IMR-90 (cell line): ENCODE results near the gene PLD6. TPM values are rescaled to one million over a fixed set of nuclear protein-coding genes. Genes with fewer than 3 reads are reported as not detected.
A peak's percentile ranks its signal among the peaks of the same experiment; 100 is the strongest.

Source experiments
- ATAC-seq: fragments of 200-7000 bp; cut with Tn5 transposase; 2 replicates; pipeline ENCODE4 v1.9.1; 2020; ENCODE audit warnings: low read depth, mild to moderate bottlenecking, moderate library complexity
- BruUV-seq: library from RNA; stranded (reverse); fragments of 400-500 nt; replicated peaks from 2 replicates; lab custom pipeline; 2021; lab: Mats Ljungman, UMichigan
- CTCF ChIA-PET: fragments of 300-600 bp; formaldehyde crosslinking; extraction: SDS; loops from one replicate; lab custom pipeline; 2021; ENCODE audit warnings: antibody characterized with exemption; lab: Yijun Ruan, JAX
- POLR2A ChIA-PET: fragments of 300-600 bp; sonication (Branson Sonifier 250); formaldehyde crosslinking; loops from one replicate; lab custom pipeline; 2022; ENCODE audit warnings: antibody characterized with exemption; ENCODE audit not compliant: unreplicated experiment; lab: Charles Lee
- DNase-seq: peaks from one replicate; pipeline ENCODE4 v3.0.0; 2013
- H2AFZ ChIP-seq: replicated peaks from 2 replicates; pipeline ENCODE3; 2013; ENCODE audit warnings: low read length, mild to moderate bottlenecking; ENCODE audit not compliant: poor library complexity
- H2AK5ac ChIP-seq: 2 replicates; pipeline ENCODE4 v1.6.1; 2013; ENCODE audit warnings: low read depth, low read length, inconsistent platforms
- H2AK9ac ChIP-seq: replicated peaks from 2 replicates; pipeline ENCODE3; 2013; ENCODE audit warnings: mild to moderate bottlenecking, low read depth, low read length, moderate library complexity; ENCODE audit not compliant: poor library complexity
- H2BK120ac ChIP-seq: 2 replicates; pipeline ENCODE4 v1.6.1; 2013; ENCODE audit warnings: low read depth, low read length, inconsistent platforms
- H2BK15ac ChIP-seq: 3 replicates; pipeline ENCODE4 v1.6.1; 2013; ENCODE audit warnings: low read depth, low read length, inconsistent platforms
- H2BK20ac ChIP-seq: 2 replicates; pipeline ENCODE4 v1.6.1; 2013; ENCODE audit warnings: low read depth, mild to moderate bottlenecking, inconsistent platforms, low read length, moderate library complexity
- H2BK5ac ChIP-seq: 2 replicates; pipeline ENCODE4 v1.6.1; 2013; ENCODE audit warnings: mild to moderate bottlenecking, low read depth, low read length, inconsistent platforms; ENCODE audit not compliant: poor library complexity, severe bottlenecking
- H3K14ac ChIP-seq: replicated peaks from 2 replicates; pipeline ENCODE4 v1.6.1; 2013; ENCODE audit warnings: low read depth, low read length, inconsistent platforms
- H3K18ac ChIP-seq: 2 replicates; pipeline ENCODE4 v1.6.1; 2013; ENCODE audit warnings: low read depth, low read length, control low read depth
- H3K23ac ChIP-seq: 2 replicates; pipeline ENCODE4 v1.6.1; 2013; ENCODE audit warnings: low read depth, low read length, inconsistent platforms
- H3K27ac ChIP-seq: 2 replicates; pipeline ENCODE4 v1.5.1; 2013; ENCODE audit warnings: mild to moderate bottlenecking, control low read depth, low read length; ENCODE audit not compliant: insufficient read depth
- H3K27me3 ChIP-seq: 2 replicates; pipeline ENCODE4 v1.6.1; 2013; ENCODE audit warnings: low read length; ENCODE audit not compliant: control insufficient read depth, insufficient read depth
- H3K36me3 ChIP-seq: 2 replicates; pipeline ENCODE4 v1.6.1; 2013; ENCODE audit warnings: low read length, mixed read lengths; ENCODE audit not compliant: control insufficient read depth, insufficient read depth
- H3K4ac ChIP-seq: 2 replicates; pipeline ENCODE4 v1.6.1; 2013; ENCODE audit warnings: low read depth, low read length, inconsistent platforms
- H3K4me1 ChIP-seq: 2 replicates; pipeline ENCODE4 v1.6.1; 2013; ENCODE audit warnings: low read length, mixed read lengths; ENCODE audit not compliant: control insufficient read depth, insufficient read depth
- H3K4me2 ChIP-seq: 2 replicates; pipeline ENCODE4 v1.6.1; 2013; ENCODE audit warnings: low read depth, mild to moderate bottlenecking, control low read depth, low read length, moderate library complexity
- H3K4me3 ChIP-seq: 2 replicates; pipeline ENCODE4 v1.5.1; 2013; ENCODE audit warnings: low read depth, mild to moderate bottlenecking, control low read depth, low read length, moderate library complexity; ENCODE audit not compliant: insufficient read depth
- H3K56ac ChIP-seq: 2 replicates; pipeline ENCODE4 v1.6.1; 2013; ENCODE audit warnings: low read length, inconsistent platforms; ENCODE audit not compliant: insufficient read depth; ENCODE audit errors: extremely low read depth
- H3K79me1 ChIP-seq, 2 experiments: 2 replicates each; pipeline ENCODE4 v1.6.1; 2013; ENCODE audit warnings: low read length in 2 of 2, inconsistent platforms in 1 of 2, low read depth in 1 of 2
- H3K9ac ChIP-seq: 2 replicates; pipeline ENCODE4 v1.6.1; 2013; ENCODE audit warnings: low read depth, low read length, control low read depth
- H3K9me1 ChIP-seq: 2 replicates; pipeline ENCODE4 v1.6.1; 2013; ENCODE audit warnings: low read length, inconsistent platforms; ENCODE audit not compliant: insufficient read depth
- H3K9me3 ChIP-seq: 2 replicates; pipeline ENCODE4 v1.6.1; 2013; ENCODE audit warnings: low read length; ENCODE audit not compliant: control insufficient read depth, insufficient read depth
- H4K20me1 ChIP-seq: 2 replicates; pipeline ENCODE4 v1.6.1; 2013; ENCODE audit warnings: low read length, inconsistent platforms; ENCODE audit not compliant: insufficient read depth
- H4K5ac ChIP-seq: 2 replicates; pipeline ENCODE4 v1.6.1; 2013; ENCODE audit warnings: mild to moderate bottlenecking, low read depth, low read length, control low read depth
- H4K8ac ChIP-seq, 2 experiments: 2 replicates each; pipeline ENCODE4 v1.6.1; 2013; ENCODE audit warnings: low read depth in 2 of 2, low read length in 2 of 2, control low read depth in 1 of 2, inconsistent platforms in 1 of 2
- H4K91ac ChIP-seq: 2 replicates; pipeline ENCODE4 v1.6.1; 2013; ENCODE audit warnings: low read depth, low read length, inconsistent platforms; ENCODE audit not compliant: insufficient read depth
- CEBPB ChIP-seq: IDR thresholded peaks from 2 replicates; pipeline ENCODE4 v1.6.1; 2012; ENCODE audit warnings: low read depth, low read length, improper control_type of control experiment
- FOS ChIP-seq: fragments of 150-350 bp; IDR thresholded peaks from 2 replicates; pipeline ENCODE4 v1.6.1; 2016; ENCODE audit warnings: low read depth, low read length
- WGBS, 2 experiments: methylation state at CpG; one replicate each; pipeline versions ENCODE4 v1.1.5 to v1.1.7; 2013; ENCODE audit warnings: missing lambda C conversion rate in 2 of 2; ENCODE audit not compliant: insufficient read length in 1 of 2; ENCODE audit errors: extremely low coverage in 2 of 2; 5-methylcytosine and 5-hydroxymethylcytosine counted together
- dilution Hi-C: fragments of 300-500 bp; cut with HindIII; formaldehyde crosslinking; loops from one replicate; pipeline ENCODE4 v1.14.3; 2018; ENCODE audit warnings: low sequenced_read_pairs; ENCODE audit not compliant: unreplicated experiment
- in situ Hi-C: fragments of 300-500 bp; cut with MboI; formaldehyde crosslinking; loops from 3 replicates; pipeline ENCODE4 v1.14.3; 2019; ENCODE audit warnings: low sequenced_read_pairs, inconsistent platforms, mixed read lengths
- intact Hi-C: fragments of 100-400 bp; cut with micrococcal nuclease; formaldehyde crosslinking; loops from 2 replicates; pipeline ENCODE4 v1.10.0; 2022
- polyA plus RNA-seq, 3 experiments: library from polyadenylated mRNA; depleted of rRNA; stranded (reverse); fragments of >200 nt; gene quantifications; 2 replicates each; pipeline ENCODE4 v1.2.3, GENCODE V29; 2012; ENCODE audit warnings: low replicate concordance in 1 of 3
- total RNA-seq: library from RNA; depleted of rRNA; stranded (reverse); fragments of >200 nt; gene quantifications from 2 replicates; pipeline ENCODE4 v1.2.3, GENCODE V29; 2012
- TF ChIP-seq, protein P1 (sequence below): conservative IDR thresholded peaks from 2 replicates; pipeline ENCODE4 v1.5.1; 2012; ENCODE audit warnings: mild to moderate bottlenecking, low read depth, low read length, improper control_type of control experiment

PLD6 gene
- total and polyA plus RNA-seq, 2 of the 4 experiments (the other 2 are of a cell fraction) = 1.1 to 1.5 TPM

DNA sequence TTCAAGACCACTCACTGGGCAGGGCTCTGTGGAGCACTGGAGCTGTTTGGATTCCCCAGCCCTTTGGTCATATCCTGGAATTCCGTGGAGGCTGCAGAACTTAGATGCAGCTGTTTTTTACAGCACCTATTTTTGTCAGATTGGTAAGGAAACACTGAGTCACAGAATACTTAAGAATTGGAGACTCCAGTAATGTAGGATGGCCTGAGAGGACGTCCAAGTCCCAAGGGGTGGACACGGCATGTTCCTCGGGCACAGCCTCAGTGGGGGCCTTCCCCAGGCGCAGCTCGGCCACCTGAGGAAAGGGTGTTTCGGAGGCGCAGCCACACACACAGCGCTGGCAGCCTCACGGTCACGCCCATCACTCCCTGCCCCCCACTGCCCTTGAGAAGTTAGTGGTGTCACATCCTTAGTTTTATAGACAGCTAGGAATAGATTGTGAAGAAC, 14.8 kb downstream of the PLD6 start:
- Histone ChIP-seq H3K36me3 (peaks cover 17% of the 10 kb centered on the region; the same call in 1 of the 2 replicates), H2BK5ac (peak overlapping the region; percentile 97), H3K4me2 (peak overlapping the region; percentile 61), H3K9me3 (no peaks in the 10 kb centered on the region), H3K4ac (peak overlapping the region; percentile 96), H3K79me1 (peaks cover 0 to 19% of the 10 kb centered on the region in 2 experiments; a peak in 1 of 4 replicates), H3K27ac (peak overlapping the region; percentile 66), H2BK15ac (peak overlapping the region; percentile 83; the same call in 1 of the 3 replicates), H3K4me1 (peaks cover 21% of the 10 kb centered on the region), H3K9ac (no peak overlapping the region), H3K56ac (peak overlapping the region; percentile 55; the same call in 1 of the 2 replicates), H4K91ac (peak overlapping the region; percentile 72), H2AK5ac (peak overlapping the region; percentile 99), H3K9me1 (peaks cover 16% of the 10 kb centered on the region), H2AFZ (peak overlapping the region; percentile 74), H4K20me1 (peaks cover 2% of the 10 kb centered on the region; the same call in 1 of the 2 replicates), H2BK20ac (peak overlapping the region; percentile 90), H3K14ac (peak overlapping the region; percentile 93), H3K23ac (peak overlapping the region; percentile 74; the same call in 1 of the 2 replicates), H2AK9ac (peak overlapping the region; percentile 95), H3K4me3 (no peak overlapping the region), H4K8ac (peak overlapping the region in 1 of 2 experiments; percentile 92; a peak in 2 of 4 replicates), H3K27me3 (no peaks in the 10 kb centered on the region), H2BK120ac (peak overlapping the region; percentile 94), H3K18ac (peak overlapping the region; percentile 63; the same call in 1 of the 2 replicates), H4K5ac (peak overlapping the region; percentile 0; the same call in 1 of the 2 replicates)
- 0% methylated on average over 1 of the region's 11 CpGs; no CpG with 5 or more reads in 1 of the 2 experiments for WGBS, 2 experiments
- CTCF ChIA-PET = no interaction called here
- intact Hi-C loops (no loop called here), dilution Hi-C loops (no loop called here), in situ Hi-C loops (no loop called here)
- BruUV-seq = no TSS peak
- ATAC-seq (peak; percentile 80), DNase-seq (peak; percentile 88)
- TF ChIP-seq CEBPB = no peak
- TF ChIP-seq, protein P1, sequence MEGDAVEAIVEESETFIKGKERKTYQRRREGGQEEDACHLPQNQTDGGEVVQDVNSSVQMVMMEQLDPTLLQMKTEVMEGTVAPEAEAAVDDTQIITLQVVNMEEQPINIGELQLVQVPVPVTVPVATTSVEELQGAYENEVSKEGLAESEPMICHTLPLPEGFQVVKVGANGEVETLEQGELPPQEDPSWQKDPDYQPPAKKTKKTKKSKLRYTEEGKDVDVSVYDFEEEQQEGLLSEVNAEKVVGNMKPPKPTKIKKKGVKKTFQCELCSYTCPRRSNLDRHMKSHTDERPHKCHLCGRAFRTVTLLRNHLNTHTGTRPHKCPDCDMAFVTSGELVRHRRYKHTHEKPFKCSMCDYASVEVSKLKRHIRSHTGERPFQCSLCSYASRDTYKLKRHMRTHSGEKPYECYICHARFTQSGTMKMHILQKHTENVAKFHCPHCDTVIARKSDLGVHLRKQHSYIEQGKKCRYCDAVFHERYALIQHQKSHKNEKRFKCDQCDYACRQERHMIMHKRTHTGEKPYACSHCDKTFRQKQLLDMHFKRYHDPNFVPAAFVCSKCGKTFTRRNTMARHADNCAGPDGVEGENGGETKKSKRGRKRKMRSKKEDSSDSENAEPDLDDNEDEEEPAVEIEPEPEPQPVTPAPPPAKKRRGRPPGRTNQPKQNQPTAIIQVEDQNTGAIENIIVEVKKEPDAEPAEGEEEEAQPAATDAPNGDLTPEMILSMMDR = no peak
- peak; percentile 51; the same call in 1 of the 2 replicates for TF ChIP-seq FOS
- POLR2A ChIA-PET = interaction anchor here (0.6 kb wide), 1 partner anchor 491 kb away, joined by 4 read pairs; no protein-coding TSS in a partner anchor
